Measurements from ENCODE around the gene PLCL1. TPM values are rescaled to one million over a fixed set of nuclear protein-coding genes. Genes with fewer than 3 reads are reported as not detected.

The PLCL1 gene
- total RNA-seq, 4 donors from 2014 or later: 6.6 to 10.0 (median 7.9) TPM

DNA sequence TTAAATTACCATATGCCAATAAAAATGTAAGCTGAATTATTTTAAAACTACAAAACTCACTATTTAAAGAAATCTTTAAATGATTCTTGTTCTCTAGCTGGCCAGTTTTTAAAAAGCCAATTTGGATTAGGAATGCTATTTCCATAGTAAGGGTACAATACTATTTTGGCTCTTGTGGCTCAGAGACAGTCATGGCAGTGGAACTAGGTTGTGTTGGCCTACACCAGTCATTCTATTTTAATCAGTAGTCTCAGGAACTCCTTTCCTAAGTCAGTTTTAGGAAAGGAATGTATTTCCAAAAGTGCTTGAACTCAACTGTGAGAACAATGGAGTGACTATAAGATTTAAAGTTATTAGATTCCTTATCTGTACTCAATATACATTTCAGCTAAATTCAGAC lies 25.1 kb upstream of the PLCL1 start:
- no peak for DNase-seq (ENCODE audit: low spot score in 2 of 2)
- H3K9me3 ChIP-seq: no peaks in the 10 kb centered on the region
- H3K27me3 ChIP-seq: no peaks in the 10 kb centered on the region
- TF ChIP-seq POLR2A (IDR thresholded peaks at IDR 0.05) (no peak), EP300 (IDR thresholded peaks at IDR 0.05) (no peak)
- TF ChIP-seq, protein P1, sequence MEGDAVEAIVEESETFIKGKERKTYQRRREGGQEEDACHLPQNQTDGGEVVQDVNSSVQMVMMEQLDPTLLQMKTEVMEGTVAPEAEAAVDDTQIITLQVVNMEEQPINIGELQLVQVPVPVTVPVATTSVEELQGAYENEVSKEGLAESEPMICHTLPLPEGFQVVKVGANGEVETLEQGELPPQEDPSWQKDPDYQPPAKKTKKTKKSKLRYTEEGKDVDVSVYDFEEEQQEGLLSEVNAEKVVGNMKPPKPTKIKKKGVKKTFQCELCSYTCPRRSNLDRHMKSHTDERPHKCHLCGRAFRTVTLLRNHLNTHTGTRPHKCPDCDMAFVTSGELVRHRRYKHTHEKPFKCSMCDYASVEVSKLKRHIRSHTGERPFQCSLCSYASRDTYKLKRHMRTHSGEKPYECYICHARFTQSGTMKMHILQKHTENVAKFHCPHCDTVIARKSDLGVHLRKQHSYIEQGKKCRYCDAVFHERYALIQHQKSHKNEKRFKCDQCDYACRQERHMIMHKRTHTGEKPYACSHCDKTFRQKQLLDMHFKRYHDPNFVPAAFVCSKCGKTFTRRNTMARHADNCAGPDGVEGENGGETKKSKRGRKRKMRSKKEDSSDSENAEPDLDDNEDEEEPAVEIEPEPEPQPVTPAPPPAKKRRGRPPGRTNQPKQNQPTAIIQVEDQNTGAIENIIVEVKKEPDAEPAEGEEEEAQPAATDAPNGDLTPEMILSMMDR (IDR thresholded peaks at IDR 0.05): no peak
- no peaks in the 10 kb centered on the region for H3K36me3 ChIP-seq
- no peak overlapping the region for H3K27ac ChIP-seq
- H3K4me3 ChIP-seq: no peak overlapping the region
- no peaks in the 10 kb centered on the region for H3K4me1 ChIP-seq

DNA sequence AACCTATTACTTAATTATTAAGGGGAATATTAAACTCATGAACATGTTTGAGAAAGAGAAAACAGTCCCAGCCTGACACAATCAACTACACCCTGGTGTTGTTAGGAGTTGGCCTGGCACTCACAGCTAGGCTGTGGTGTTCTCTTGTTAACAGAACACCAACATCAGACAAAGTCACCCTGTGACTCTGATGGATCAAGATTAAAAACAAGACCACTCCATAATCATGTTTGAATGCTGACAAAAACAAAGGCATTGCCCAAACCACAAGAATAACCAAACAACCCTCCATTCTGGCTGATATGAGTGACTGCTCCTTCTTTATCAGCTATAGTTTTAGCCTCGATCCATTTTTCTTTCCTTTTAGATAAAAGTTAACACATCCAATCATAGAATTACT lies 22.3 kb upstream of the PLCL1 start:
- Histone ChIP-seq H3K36me3 (no peaks in the 10 kb centered on the region), H3K4me1 (peaks cover 0 to 13% (median 10%) of the 10 kb centered on the region in 4 donors), H3K4me3 (no peak overlapping the region), H3K27ac (no peak overlapping the region), H3K27me3 (peaks cover 0 to 18% of the 10 kb centered on the region in 2 donors), H3K9me3 (peaks cover 0 to 6% (median 0%) of the 10 kb centered on the region in 4 donors)
- no peak for DNase-seq (ENCODE audit: low spot score in 2 of 2)
- WGBS, 2 donors: 39 to 57% methylated on average over 1 of the region's 1 CpG
- TF ChIP-seq EP300 (IDR thresholded peaks at IDR 0.05): no peak
- TF ChIP-seq POLR2A (IDR thresholded peaks at IDR 0.05): no peak
- TF ChIP-seq, protein P1 (IDR thresholded peaks at IDR 0.05): no peak

- Histone ChIP-seq H3K4me3 (peak within 1 kb of the TSS; percentile 22 to 48 (median 39)), H3K36me3 (no peaks in the 10 kb centered on the region), H3K4me1 (peaks cover 0 to 13% (median 10%) of the 10 kb centered on the region in 4 donors), H3K9me3 (peaks cover 0 to 6% (median 0%) of the 10 kb centered on the region in 4 donors), H3K27me3 (peaks cover 0 to 36% of the 10 kb centered on the region in 2 donors), H3K27ac (no peak within 1 kb of the TSS)
- no peak for DNase-seq (ENCODE audit: low spot score in 2 of 2)
- TF ChIP-seq POLR2A (IDR thresholded peaks at IDR 0.05) (no peak), EP300 (IDR thresholded peaks at IDR 0.05) (no peak)
- TF ChIP-seq, protein P1 (IDR thresholded peaks at IDR 0.05): no peak
- 90 to 91% methylated on average over 61 to 75 of the region's 80 CpGs for WGBS, 2 donors
These were observed 19.1 kb upstream of the PLCL1 start, which contains the start of gene BOLL for GRCh38 chr2:197784956-197785941. Gene BOLL, minus strand, starts transcription at chr2:197785319. Its CDS starts 3,469 bp downstream, at chr2:197781850.

DNA sequence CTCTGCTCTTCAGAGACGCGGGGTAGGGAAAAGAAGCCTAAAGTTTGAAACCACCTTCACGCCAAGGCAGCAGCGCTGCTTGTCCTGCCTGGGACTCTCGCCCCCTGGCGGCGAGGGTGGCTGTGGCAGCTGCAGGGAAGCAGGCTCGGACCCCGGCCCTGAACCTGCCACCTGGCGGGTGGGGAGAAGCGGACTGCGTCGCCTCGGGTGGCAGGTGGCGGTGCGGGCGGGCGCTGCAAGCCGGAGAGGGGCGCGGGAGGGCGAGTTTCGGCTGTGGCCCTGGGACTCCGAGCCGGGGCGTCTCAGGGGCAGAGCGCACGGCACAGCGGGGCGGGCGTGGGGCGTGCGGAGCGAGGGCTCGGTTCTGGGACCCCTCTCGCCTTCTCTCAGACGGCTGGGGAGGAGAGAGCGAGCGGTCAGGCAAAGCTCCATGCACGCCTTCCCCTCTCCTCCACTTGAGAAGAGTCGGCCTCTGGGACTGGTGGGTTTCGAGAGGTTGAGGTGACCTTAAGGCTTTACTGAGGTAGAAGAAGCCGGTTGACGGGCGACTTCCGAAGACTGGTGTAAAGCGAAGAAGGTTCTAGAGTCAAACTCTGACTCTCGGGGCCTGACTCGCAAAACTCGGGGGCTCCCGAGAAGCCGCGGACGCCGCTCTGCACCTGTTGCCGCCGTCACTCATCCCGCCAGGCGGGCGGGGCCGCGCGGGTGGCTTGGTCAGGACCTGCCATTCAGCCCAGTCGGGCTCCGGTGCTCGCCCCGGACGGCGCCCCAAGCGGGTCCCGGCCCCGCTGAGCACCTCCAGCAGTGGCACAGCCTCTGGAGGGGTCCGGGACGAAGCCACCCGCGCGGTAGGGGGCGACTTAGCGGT lies 18.1 kb upstream of the PLCL1 start:
- 8 to 18% methylated on average over 46 to 49 of the region's 79 CpGs for WGBS, 2 donors
- Histone ChIP-seq H3K27me3 (peaks cover 0 to 36% of the 10 kb centered on the region in 2 donors), H3K9me3 (peaks cover 0 to 6% (median 0%) of the 10 kb centered on the region in 4 donors), H3K36me3 (no peaks in the 10 kb centered on the region), H3K27ac (no peak overlapping the region), H3K4me3 (peak overlapping the region; percentile 22 to 48 (median 39)), H3K4me1 (peaks cover 0 to 13% (median 10%) of the 10 kb centered on the region in 4 donors)
- TF ChIP-seq, protein P1 (IDR thresholded peaks at IDR 0.05): peak in 4 of 5 experiments; percentile 19 to 43 (median 26)
- no peak for TF ChIP-seq POLR2A (IDR thresholded peaks at IDR 0.05)
- no peak for TF ChIP-seq EP300 (IDR thresholded peaks at IDR 0.05)
- DNase-seq (ENCODE audit: low spot score in 2 of 2): no peak
